Measurements from ENCODE around the gene NRXN3.

DNA sequence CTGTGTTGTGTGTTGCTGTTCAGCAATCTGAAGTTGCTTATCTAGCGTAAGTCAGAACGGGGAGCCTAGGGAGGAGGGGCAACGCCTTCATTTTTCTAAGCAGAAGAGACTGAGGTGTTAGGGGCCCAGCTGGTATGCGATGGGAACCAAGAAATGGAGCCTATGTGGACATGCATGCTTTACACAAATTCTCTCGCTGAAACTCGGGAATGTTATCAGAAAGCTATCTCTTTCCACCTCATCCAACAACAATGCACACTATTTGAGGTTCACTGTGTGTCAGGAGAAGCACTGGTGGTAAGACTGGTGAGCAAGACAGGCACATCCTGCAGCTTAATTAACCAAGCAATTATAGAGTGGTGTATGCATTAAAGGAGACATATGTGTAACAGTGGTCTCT is 89.7 kb downstream of the NRXN3 start:
- TF ChIP-seq TAF1 (IDR thresholded peaks at IDR 0.05; ENCODE audit: borderline replicate concordance, low read depth, low read length) (no peak), EZH2phosphoT487 (IDR thresholded peaks at IDR 0.05; ENCODE audit: borderline replicate concordance, low read depth) (no peak)
- TF ChIP-seq, protein P1, sequence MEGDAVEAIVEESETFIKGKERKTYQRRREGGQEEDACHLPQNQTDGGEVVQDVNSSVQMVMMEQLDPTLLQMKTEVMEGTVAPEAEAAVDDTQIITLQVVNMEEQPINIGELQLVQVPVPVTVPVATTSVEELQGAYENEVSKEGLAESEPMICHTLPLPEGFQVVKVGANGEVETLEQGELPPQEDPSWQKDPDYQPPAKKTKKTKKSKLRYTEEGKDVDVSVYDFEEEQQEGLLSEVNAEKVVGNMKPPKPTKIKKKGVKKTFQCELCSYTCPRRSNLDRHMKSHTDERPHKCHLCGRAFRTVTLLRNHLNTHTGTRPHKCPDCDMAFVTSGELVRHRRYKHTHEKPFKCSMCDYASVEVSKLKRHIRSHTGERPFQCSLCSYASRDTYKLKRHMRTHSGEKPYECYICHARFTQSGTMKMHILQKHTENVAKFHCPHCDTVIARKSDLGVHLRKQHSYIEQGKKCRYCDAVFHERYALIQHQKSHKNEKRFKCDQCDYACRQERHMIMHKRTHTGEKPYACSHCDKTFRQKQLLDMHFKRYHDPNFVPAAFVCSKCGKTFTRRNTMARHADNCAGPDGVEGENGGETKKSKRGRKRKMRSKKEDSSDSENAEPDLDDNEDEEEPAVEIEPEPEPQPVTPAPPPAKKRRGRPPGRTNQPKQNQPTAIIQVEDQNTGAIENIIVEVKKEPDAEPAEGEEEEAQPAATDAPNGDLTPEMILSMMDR (IDR thresholded peaks at IDR 0.05): no peak

Data from SK-N-SH (cell line).